K562 (cell line): Measurements from ENCODE around the gene MCM9. TPM values are rescaled to one million over a fixed set of nuclear protein-coding genes. Genes with fewer than 3 reads are reported as not detected.

ENCODE experiments used
- ATAC-seq: fragments of 200-7000 bp; cut with Tn5 transposase; 3 replicates; pipeline ENCODE4 v1.9.1; 2020; ENCODE audit warnings: moderate library complexity
- BruUV-seq: library from RNA; stranded (reverse); fragments of 400-500 nt; replicated peaks from 2 replicates; lab custom pipeline; 2021; lab: Mats Ljungman, UMichigan
- CTCF ChIA-PET: fragments of 300-600 bp; formaldehyde crosslinking; extraction: SDS; loops from one replicate; lab custom pipeline; 2021; ENCODE audit warnings: low intra/inter-chr PET ratio; lab: Yijun Ruan, JAX
- POLR2A ChIA-PET: fragments of 300-600, 350-650 bp; sonication (Branson Sonifier 250); formaldehyde crosslinking; extraction: SDS; loops from one replicate; lab custom pipeline; 2021; ENCODE audit warnings: antibody characterized with exemption, inconsistent platforms; lab: Yijun Ruan, JAX
- DNase-seq, 4 experiments: peaks; one replicate each; pipeline versions ENCODE4 v3.0.0 to v3.0.0-alpha.2; 2011 to 2018; ENCODE audit warnings: low spot score in 3 of 4, mixed read lengths in 3 of 4; ENCODE audit errors: extremely low read depth in 1 of 4
- FAIRE-seq: peaks from 2 replicates; lab custom pipeline; 2011; peaks lifted over from hg19 to GRCh38; lab: Jason Lieb, UNC
- H2AFZ ChIP-seq: 2 replicates; pipeline ENCODE4 v1.6.0; 2011; ENCODE audit warnings: low read depth, low read length, control low read depth, inconsistent platforms
- H3K27ac ChIP-seq: fragments of 200-600 bp; 3 replicates; pipeline ENCODE4 v1.8.0; 2011; ENCODE audit warnings: low read depth, mild to moderate bottlenecking, control low read depth, inconsistent platforms, low read length, moderate library complexity, mixed read lengths; ENCODE audit errors: extremely low read depth
- H3K27me3 ChIP-seq, 2 experiments: fragments of 300-600 bp in 1 of 2; 2 replicates in 1 of 2; 3 replicates in 1 of 2; pipeline versions ENCODE4 v1.6.0 to v1.8.0; 2011; ENCODE audit warnings: inconsistent platforms in 2 of 2, low read length in 2 of 2, mild to moderate bottlenecking in 1 of 2, mixed read lengths in 1 of 2, moderate library complexity in 1 of 2; ENCODE audit not compliant: control insufficient read depth in 2 of 2, insufficient read depth in 2 of 2
- H3K36me3 ChIP-seq: fragments of 300-600 bp; 3 replicates; pipeline ENCODE4 v1.8.0; 2011; ENCODE audit warnings: mild to moderate bottlenecking, low read length, inconsistent platforms; ENCODE audit not compliant: control insufficient read depth, insufficient read depth
- H3K4me1 ChIP-seq, 2 experiments: fragments of 200-600 bp in 1 of 2; replicated peaks in 1 of 2; 2 replicates in 1 of 2; 3 replicates in 1 of 2; pipeline versions ENCODE4 v1.5.1 to v1.8.0; 2011; ENCODE audit warnings: inconsistent platforms in 2 of 2, low read length in 2 of 2, mild to moderate bottlenecking in 1 of 2, mixed read lengths in 1 of 2, moderate library complexity in 1 of 2; ENCODE audit not compliant: control insufficient read depth in 2 of 2, insufficient read depth in 2 of 2
- H3K4me2 ChIP-seq: 2 replicates; pipeline ENCODE4 v1.6.1; 2011; ENCODE audit warnings: low read length, control low read depth, inconsistent platforms, mixed read lengths; ENCODE audit not compliant: insufficient read depth
- H3K4me3 ChIP-seq: fragments of 200-600 bp; sonication (generic), shearing (Covaris generic); 2 replicates; pipeline ENCODE4 v1.5.1; 2016; ENCODE audit warnings: control low read depth, inconsistent platforms
- H3K79me2 ChIP-seq: fragments of 200-600 bp; 3 replicates; pipeline ENCODE4 v1.8.0; 2011; ENCODE audit warnings: low read length, inconsistent platforms; ENCODE audit not compliant: control insufficient read depth, insufficient read depth
- H3K9ac ChIP-seq, 2 experiments: 2 replicates each; pipeline versions ENCODE4 v1.6.0 to v1.6.1; 2011; ENCODE audit warnings: low read depth in 2 of 2, low read length in 2 of 2, control low read depth in 1 of 2, inconsistent platforms in 1 of 2, mild to moderate bottlenecking in 1 of 2, mixed read lengths in 1 of 2; ENCODE audit not compliant: insufficient read depth in 1 of 2
- H3K9me1 ChIP-seq: one replicate; pipeline ENCODE4 v1.6.0; 2011; ENCODE audit warnings: inconsistent platforms, mild to moderate bottlenecking, low read length, moderate library complexity; ENCODE audit not compliant: control insufficient read depth, insufficient read depth
- H3K9me3 ChIP-seq: replicated peaks from 2 replicates; pipeline ENCODE4 v1.5.1; 2011; ENCODE audit warnings: low read depth, low read length, inconsistent platforms; ENCODE audit not compliant: control insufficient read depth, insufficient read depth
- H4K20me1 ChIP-seq: replicated peaks from 2 replicates; pipeline ENCODE4 v1.6.1; 2011; ENCODE audit warnings: low read length, inconsistent platforms, mixed read lengths; ENCODE audit not compliant: control insufficient read depth, insufficient read depth
- RFX7 ChIP-seq: fragments of 250-450 bp; sonication (Bioruptor Pico); IDR thresholded peaks from 2 replicates; pipeline ENCODE4 v1.5.1; 2021; ENCODE audit warnings: mild to moderate bottlenecking
- RUNX1 ChIP-seq: sonication (generic); IDR thresholded peaks from 2 replicates; pipeline ENCODE4 v1.6.1; 2016; ENCODE audit warnings: antibody characterized with exemption, low read depth
- TAL1 ChIP-seq: fragments of 450-650 bp; IDR thresholded peaks from 2 replicates; pipeline ENCODE4 v1.6.1; 2016; ENCODE audit warnings: mild to moderate bottlenecking
- ZNF197 ChIP-seq: fragments of 200-800 bp; sonication (Bioruptor generic); IDR thresholded peaks from 2 replicates; pipeline ENCODE4 v1.6.1; 2016; ENCODE audit warnings: low read depth, missing genetic modification characterization, missing compliant biosample characterization
- ZNF444 ChIP-seq: fragments of 250-450 bp; sonication (Bioruptor Pico); IDR thresholded peaks from 2 replicates; pipeline ENCODE4 v1.4.0; 2020; ENCODE audit warnings: mild to moderate bottlenecking, moderate library complexity
- ZNF609 ChIP-seq: sonication (generic); formaldehyde crosslinking; IDR thresholded peaks from 2 replicates; pipeline ENCODE4 v1.8.1; 2023; ENCODE audit warnings: missing genetic modification reagents, mild to moderate bottlenecking, borderline replicate concordance
- WGBS: fragments of 100-300 bp; shearing (Covaris generic); methylation state at CpG from one replicate; pipeline ENCODE4 v1.1.6; 2016; ENCODE audit warnings: low coverage, mixed read lengths; ENCODE audit not compliant: insufficient coverage; ENCODE audit errors: missing lambda C conversion rate; 5-methylcytosine and 5-hydroxymethylcytosine counted together
- in situ Hi-C: fragments of 300-500 bp; cut with MboI; formaldehyde crosslinking; loops from 4 replicates; pipeline ENCODE4 v1.15.0; 2018; ENCODE audit warnings: inconsistent platforms, mixed read lengths
- intact Hi-C: fragments of 100-400 bp; cut with micrococcal nuclease; formaldehyde crosslinking; loops from 2 replicates; pipeline ENCODE4 v1.14.2; 2022
- polyA plus RNA-seq, 8 experiments: library from polyadenylated mRNA; depleted of rRNA in 4 of 8; stranded (reverse) in 5 of 8; unstranded in 3 of 8; fragments of >200 nt; fragmentation: Nextera tagmentation in 2 of 8; fragmentation: Illumina TruSeq in 1 of 8; extraction: Ambion mirVana in 2 of 8; extraction: Trizol in 1 of 8; gene quantifications; 2 replicates each; pipeline versions ENCODE4 v1.2.1 to v1.2.3, GENCODE V29; 2011 to 2014; ENCODE audit warnings: inconsistent platforms in 1 of 8, missing spikeins in 1 of 8
- total RNA-seq, 7 experiments: library from RNA; depleted of rRNA in 6 of 7; stranded (reverse); fragments of >200 nt in 6 of 7; fragmentation: Illumina TruSeq in 2 of 7; extraction: Trizol in 2 of 7; gene quantifications; 2 replicates each; pipeline versions ENCODE4 v1.2.1 to v1.2.3, GENCODE V29; 2011 to 2021; ENCODE audit warnings: low replicate concordance in 1 of 7
- TF ChIP-seq, protein P1 (sequence below): fragments of 250-450 bp; sonication (Bioruptor Pico); IDR thresholded peaks from 2 replicates; pipeline ENCODE4 v1.5.0; 2021; ENCODE audit warnings: mild to moderate bottlenecking, borderline replicate concordance

Gene MCM9
- total and polyA plus RNA-seq, 9 of the 15 experiments (the other 6 are each of a cell fraction or from before 2014, with no cell fraction given), result 4.8 to 16.7 (median 11.6) TPM

DNA sequence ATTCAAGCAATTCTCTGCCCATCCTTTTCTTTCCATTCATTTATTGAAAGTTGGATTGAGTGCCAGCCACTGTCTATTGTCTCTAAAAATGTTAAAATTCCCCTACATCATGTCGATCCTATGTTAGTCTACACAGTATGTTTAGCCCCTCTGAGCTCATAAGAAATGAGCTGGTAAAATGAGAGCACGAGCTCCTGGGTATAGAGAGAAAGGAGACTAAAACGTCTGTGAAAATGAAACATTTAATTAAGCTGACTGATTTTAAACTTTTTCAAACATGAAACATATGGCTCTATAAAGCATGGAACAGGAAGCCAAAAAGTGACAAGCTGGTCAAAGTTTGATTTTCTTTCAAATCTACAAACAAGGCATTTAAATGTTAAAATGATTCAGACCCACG lies 145.0 kb downstream of the MCM9 start:
- ChIA-PET CTCF (no interaction called here), POLR2A (no interaction called here)
- 9% methylated on average over 4 of the region's 4 CpGs for WGBS
- Histone ChIP-seq H2AFZ (no peak overlapping the region), H3K9me1 (no peaks in the 10 kb centered on the region), H3K27ac (no peak overlapping the region), H3K9ac (no peak overlapping the region), H3K79me2 (no peaks in the 10 kb centered on the region), H4K20me1 (no peaks in the 10 kb centered on the region), H3K4me3 (no peak overlapping the region), H3K9me3 (no peaks in the 10 kb centered on the region), H3K36me3 (no peaks in the 10 kb centered on the region), H3K4me2 (no peak overlapping the region), H3K27me3 (no peaks in the 10 kb centered on the region), H3K4me1 (peaks cover 0 to 4% of the 10 kb centered on the region in 2 experiments; a peak in 1 of 5 replicates)
- ATAC-seq (no peak), FAIRE-seq (no peak), DNase-seq (no peak)
- intact Hi-C loops (no loop called here), in situ Hi-C loops (loop anchor here (10.0 kb wide), 1 partner anchor 315 kb away; no protein-coding TSS in a partner anchor)
- no TSS peak for BruUV-seq
- no peak for TF ChIP-seq ZNF444 (CRISPR knock-in tag)
- no peak for TF ChIP-seq RUNX1
- no peak for TF ChIP-seq TAL1
- TF ChIP-seq, protein P1, sequence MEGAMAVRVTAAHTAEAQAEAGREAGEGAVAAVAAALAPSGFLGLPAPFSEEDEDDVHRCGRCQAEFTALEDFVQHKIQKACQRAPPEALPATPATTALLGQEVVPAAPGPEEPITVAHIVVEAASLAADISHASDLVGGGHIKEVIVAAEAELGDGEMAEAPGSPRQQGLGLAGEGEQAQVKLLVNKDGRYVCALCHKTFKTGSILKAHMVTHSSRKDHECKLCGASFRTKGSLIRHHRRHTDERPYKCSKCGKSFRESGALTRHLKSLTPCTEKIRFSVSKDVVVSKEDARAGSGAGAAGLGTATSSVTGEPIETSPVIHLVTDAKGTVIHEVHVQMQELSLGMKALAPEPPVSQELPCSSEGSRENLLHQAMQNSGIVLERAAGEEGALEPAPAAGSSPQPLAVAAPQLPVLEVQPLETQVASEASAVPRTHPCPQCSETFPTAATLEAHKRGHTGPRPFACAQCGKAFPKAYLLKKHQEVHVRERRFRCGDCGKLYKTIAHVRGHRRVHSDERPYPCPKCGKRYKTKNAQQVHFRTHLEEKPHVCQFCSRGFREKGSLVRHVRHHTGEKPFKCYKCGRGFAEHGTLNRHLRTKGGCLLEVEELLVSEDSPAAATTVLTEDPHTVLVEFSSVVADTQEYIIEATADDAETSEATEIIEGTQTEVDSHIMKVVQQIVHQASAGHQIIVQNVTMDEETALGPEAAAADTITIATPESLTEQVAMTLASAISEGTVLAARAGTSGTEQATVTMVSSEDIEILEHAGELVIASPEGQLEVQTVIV (CRISPR knock-in tag), result no peak
- no peak for TF ChIP-seq RFX7 (CRISPR knock-in tag)
- TF ChIP-seq ZNF609, result no peak
- no peak for TF ChIP-seq ZNF197
